HG02571 (cell line): ENCODE results near the gene NMT1.
"Not testable (repeated sequence)": the region's sequence is repeated elsewhere in the genome, so short reads cannot be mapped to it uniquely, and the experiment has no call there.

Experiments used
- ATAC-seq: cut with Tn5 transposase; IDR thresholded peaks from one replicate; pipeline ENCODE4 v1.9.1; 2021; ENCODE audit warnings: mild to moderate bottlenecking, moderate library complexity; ENCODE audit not compliant: unreplicated experiment

Gene NMT1

DNA sequence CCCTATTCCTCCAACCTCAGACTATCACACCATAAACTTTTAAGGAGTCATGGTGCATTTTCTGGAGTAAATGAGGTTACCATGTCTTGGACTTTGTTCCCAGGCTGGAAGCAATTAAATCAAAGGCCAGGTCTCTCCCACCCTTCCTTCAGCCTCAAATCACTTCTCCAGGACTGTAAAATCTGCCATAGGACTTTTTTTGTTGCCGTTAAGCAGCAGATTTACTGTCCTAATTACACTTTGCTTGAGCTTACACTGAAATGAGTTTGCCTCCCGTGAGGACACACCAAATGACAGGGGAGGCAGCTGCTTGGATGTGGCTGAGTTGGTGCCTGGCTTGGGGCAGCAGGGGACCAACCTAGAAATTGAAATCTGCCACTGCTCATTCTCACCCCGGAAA lies 24.4 kb upstream of the NMT1 start:
- ATAC-seq, result no peak

DNA sequence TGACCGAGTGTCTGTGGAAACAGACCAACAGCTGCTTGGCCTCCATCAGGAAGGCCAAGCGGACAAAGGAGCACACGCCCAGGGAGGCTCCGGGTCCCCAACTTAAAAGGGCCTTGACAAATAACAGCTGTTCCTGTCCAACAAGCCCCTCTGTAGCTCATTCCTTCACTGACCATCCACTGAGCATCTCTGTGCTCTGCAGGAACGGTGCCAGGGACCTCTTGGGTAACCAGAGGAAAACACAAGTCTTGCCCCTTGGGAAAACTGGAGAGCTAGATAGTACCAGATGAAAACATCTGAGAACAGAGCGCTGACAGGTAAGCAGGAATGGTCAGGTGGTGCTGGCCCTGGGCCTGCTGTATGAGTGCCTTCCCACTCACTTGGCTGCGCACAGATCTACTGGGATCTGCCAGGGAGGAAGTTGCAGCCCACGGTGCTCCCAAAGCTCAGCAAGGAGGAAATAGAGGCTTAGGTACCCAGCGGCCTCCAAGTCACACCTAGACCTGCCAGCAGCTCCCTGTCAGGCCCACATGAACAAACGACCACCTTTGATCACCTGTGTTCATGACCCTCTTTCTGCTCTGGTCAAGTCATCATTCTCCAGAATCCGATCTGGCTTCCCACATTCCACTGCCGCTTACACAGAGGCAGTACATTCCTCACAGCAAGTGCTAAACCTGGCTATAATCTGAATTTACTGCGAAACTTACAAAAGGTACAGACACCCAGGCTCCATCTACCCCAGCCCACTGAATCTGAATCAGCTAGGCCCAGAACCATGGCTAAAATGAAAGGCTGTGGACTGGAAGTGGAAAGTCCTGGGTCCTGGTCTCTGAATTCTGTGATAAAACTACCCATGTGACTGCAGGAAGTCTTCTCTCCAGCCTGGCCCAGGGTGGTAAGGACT lies 22.1 kb upstream of the NMT1 start:
- ATAC-seq, result no peak

DNA sequence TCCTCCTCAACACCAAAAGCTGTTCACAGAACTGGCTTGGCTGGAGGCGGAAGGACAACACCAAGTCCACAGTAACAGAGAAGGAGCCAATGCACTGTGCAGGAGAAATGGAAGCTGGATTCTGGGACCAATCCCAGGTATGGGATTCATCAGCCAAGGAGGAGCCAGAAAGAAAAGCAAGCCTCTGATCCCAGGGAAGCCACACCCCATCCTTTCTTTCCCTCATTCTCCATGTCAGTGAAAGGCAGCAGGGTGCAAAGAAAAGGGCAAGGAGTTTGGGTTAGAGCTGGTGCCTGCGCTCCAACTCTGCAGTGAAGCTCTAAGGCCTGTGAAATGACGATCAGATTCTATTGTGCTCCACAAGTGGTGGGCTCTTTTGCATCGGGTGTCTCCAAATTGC lies 20.7 kb upstream of the NMT1 start:
- no peak for ATAC-seq

DNA sequence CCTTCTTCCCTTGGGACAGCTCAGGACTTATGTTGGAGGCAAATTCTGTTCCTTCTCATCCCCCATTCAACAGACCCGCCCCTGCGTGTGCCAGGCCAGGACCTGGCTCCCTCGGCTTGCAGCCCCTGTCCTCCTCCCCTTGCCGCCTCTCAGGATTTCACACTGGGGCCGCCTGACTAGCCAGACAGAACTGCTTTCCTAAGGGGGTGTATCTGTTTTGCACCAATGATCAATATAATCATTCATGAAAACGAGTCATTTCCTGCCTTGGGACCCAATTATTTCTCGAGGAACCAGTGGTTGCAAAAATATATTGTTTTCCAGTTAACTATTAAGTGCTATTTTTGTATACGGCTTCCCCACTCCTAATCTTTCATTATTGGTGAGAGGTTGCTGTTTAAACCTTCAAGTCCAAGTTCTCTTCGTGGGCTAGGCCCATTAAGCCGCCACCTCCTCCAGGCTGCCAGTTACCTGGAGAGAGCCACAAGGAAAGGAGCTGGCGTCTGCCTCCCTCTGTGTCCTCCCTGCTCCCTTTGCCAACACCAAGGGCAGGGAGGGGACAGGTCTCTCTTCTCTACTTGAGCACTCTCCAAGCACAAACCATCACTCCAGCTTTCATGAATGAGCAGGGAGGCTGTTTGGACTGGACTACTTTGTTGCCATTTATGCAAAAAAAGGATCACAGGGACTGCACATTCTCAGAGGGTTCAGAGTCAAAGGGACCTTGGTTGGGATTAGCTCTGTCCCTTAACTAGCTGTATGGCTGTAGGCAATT lies 18.6 kb upstream of the NMT1 start:
- ATAC-seq, result no peak

DNA sequence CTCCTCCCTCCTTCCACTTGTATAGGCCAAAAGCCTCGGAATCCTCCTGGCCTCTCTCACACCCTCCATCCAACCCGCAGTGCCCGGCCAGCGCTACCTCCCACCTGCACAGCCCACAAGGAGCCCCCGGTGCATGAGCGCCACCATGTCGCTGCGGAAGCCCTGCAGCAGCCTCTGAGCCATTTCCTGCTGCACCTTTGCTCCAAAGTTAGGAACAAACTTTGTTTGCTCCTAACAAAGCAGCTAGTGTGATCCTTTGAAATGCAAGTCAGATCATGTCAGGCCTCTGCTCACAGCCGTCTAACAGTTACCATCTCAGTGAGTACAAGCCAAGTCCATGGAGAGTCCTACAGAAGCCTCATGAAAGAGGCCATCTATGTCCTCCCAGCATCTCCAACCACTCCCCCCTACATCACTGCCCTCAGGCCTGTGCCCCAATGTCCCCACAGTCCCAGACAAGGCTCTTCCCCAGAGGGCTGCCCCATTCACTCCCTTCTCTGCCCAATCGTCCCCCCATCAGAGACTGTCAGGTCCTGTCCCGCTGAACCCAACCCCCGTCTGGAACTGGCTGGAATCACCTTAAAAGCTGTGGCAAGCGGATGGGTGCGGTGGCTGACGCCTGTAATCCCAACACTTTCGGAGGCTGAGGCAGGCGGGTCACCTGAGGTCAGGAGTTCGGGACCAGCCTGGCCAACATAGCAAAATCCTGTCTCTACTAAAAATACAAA lies 17.1 kb upstream of the NMT1 start:
- no peak for ATAC-seq

DNA sequence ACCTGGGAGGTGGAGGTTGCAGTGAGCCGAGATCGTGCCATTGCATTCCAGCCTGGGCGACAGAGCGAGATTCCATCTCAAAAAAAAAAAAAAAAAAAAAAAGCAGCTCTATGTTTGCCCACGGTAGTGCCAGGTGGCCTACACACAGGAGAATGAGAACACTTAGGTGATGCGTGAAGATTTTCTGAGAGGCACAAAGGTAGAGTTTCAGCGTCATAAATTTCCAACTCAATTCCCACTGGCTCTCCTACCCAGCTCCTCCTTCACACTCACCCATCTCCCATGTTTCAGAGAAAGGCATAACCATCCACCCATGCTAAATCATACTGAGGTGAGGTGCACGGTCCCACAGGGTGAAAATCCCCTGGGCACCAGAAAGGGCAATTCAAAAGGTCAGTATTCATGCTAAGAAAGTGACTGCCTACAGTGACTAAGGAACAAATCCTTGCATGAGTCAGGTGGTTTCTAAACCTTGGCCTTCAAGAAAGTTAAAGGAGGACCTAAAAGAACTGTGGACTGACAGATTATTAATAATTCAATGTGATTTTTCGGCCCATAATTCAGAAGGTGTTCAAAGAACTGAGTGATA lies 14.5 kb upstream of the NMT1 start:
- no peak for ATAC-seq

DNA sequence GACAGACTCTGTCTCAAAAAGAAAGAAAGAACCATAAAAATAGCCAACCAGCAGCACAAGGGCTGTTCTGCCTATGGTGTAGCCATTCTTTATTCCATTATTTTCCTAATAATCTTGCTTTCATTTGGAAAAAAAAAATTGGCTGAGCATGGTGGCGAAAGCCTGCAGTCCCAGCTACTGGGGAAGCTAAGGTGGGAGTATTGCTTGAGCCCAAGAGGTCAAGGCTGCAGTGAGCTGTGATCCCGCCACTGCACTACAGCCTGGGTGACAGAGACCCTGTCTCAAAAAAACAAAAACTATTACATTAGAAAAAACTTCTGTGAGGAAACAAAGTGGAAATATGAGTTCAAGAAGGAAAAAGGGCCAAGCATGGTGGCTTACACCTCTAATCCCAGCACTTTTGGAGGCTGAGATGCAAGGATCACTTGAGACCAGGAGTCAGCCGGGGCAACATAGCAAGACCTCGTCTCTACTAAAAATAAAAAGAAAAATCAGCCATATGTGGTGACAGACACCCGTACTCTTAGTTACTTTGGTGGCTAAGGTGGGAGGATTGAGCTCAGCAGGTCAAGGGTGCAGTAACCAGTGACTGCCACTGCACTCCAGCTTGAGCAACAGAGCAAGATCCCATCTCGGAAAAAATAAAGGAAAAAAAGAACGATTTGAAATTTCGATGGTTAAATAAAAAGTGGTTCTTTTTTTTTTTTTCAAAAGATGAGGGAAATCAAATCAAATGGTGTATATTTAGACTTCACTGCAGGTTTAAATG lies 12.1 kb upstream of the NMT1 start:
- no peak for ATAC-seq

DNA sequence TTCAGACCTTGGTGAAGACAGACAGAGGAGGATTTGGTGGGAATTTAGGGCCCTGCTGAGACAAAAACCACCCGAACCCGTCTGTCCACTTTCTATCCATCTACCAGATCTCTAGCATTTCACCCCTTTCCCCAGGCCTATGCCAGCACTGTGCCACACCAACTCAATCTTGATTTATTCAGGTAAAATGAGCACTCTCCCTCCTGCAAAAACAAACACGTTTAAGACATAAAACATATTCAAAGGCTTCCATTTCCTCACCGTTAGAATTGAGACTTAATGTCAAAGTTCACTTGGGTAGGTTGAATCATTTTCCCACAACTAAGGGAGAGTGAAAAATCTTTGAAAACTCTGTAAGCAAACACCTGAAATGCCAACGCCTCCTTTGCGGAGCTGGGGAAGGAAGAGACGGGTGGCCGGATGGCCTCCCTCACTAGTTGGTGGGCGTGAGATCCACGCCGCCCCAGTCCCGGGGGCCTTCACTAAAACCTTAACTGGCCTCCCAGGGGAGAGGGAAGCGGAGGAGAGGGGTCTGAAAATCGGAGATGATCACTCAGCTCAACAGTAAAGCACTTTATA lies 10.5 kb upstream of the NMT1 start:
- peak; percentile 10 for ATAC-seq

DNA sequence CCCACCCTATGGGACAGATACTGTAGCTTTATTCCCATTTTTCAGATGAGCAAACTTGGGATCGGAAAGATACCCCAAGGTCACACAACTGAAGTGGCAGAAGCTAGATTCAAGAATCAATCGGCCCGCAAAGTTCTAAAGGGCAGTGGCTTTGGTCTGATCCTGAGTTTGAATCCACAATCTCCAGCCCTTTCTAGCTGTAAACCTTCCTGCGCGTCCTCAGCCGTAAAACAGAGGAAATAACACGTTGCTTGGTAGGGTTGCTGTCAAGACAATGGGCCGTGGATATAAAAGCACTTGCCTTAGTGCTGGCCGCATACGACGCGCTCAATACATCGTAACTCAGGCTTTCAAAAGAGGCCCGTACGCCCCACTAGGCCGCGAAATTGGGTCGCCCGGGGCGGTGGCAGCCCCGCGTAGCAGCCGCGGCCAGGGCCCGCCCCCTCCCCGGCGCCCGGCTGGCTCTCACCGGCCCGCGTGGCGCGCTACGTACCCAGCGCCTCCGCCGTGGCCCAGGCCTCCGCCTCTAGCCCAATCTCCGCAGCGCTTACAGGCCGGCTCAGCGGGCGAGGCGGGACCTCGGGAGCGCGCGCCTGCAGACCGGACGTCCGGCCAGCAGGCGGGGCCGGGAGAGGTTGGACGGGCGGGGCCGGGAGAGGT lies 9.9 kb upstream of the NMT1 start, which contains the start of gene DCAKD:
TSS of gene DCAKD (minus strand) at position 573 of the 660 bp plus-strand sequence. CDS start 16,747 bp downstream, outside the sequence.
- ATAC-seq, result peak; percentile 80

DNA sequence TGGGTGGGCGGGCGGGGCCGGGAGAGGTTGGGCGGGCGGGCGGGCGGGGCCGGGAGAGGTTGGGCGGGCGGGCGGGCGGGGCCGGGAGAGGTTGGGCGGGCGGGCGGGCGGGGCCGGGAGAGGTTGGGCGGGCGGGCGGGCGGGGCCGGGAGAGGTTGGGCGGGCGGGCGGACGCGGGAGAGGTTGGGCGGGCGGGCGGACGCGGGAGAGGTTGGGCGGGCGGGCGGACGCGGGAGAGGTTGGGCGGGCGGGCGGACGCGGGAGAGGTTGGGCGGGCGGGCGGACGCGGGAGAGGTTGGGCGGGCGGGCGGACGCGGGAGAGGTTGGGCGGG lies 9.4 kb upstream of the NMT1 start:
- ATAC-seq, result not testable (repeated sequence)

DNA sequence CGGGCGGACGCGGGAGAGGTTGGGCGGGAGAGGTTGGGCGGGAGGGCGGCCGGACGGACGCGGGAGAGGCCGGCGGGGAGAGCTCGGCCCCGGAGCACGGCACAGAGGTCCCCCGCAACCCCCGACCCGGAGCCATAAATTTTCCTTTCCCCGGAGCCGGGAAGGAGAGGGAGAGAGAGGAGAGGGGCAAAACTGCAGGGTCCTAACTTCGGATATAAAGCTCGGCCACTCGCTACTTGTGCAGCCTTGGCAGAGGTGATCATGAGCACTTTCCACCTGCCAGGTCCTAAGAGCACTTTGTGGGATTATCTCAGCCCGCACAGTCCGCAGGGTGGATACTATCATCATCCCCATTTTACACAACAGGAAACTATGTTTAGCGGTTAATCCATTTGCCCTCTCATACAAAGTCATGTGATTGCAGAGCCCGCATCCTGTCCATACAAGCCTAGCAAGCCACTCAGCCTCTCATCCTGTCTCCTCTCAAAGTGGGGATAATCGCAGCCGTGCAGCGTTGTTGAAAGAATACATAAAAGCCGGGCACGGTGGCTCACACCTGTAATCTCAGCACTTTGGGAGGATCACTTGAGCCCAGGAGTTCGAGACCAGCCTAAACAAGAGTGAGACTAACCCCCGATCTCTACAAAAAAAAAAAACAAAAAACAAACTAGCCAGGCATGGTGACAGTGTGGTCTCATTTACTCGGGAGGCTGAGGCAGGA lies 8.9 kb upstream of the NMT1 start:
- no peak for ATAC-seq

DNA sequence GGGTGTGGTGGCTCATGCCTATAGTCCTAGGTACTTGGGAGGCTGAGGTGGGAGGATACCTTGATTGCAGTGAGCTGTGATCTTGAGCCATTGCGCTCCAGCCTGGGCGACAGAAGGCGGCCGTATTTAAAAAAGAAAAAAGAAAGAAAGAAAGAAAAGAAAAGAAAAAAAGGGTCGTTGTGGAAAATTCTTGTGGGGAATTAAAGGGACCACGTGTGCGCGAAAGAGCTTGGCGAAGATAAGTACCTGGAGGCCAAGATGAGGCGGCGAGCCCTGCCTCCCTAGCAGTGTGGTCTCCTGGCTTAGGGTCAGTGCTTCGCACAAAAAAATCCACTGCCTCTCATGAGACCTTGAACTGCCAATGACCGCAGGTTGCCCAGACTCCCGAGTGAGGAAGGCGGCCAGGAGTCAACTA lies 728 bp upstream of the NMT1 start:
- ATAC-seq, result no peak

DNA sequence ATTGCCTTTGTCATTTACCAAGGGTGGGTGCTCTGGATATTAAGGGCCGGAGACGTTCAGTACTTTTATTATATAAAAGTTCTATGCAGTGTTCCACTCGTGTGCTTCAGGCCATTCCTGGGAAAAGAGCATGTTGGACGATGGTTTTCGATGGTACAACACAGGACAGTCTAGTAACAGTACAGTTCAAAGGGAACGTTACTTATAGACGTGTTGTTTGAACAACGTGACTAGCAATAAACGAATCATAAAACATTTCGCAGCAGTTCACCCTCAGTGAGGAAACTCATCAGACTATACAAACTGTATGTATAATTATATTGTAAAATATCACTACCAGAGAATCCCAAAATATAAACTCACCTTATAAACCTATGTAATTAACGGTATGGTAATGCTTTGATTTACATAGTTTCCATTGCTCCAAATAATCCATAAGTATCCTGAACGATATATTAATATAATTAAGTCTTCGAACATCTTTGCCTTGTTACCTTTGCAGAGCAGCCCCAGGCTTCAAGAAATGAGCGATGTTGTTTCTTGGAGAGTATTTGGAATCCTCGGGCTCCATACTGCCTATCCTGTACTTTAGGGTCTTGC lies 589 bp downstream of the NMT1 start:
- ATAC-seq, result no peak

DNA sequence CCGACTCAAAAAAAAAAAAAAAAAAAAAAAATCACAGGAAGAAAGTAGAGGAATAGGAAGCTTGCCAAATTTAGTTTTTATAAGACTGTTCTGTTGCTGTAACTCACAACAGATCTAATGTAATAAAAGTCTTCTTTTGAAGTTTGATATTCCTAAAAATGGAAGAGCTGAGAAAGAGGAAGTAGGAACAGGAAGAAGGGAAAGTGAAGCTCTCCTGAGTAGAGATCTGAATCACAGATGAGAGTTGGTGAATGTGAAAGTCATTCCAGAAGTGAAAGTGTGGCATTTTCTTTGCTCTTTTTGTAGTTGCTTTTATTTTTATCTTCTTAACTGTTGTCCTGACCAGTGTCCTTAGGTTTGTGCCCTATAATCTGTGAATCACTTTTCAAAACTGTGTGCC lies 2.1 kb downstream of the NMT1 start:
- no peak for ATAC-seq

DNA sequence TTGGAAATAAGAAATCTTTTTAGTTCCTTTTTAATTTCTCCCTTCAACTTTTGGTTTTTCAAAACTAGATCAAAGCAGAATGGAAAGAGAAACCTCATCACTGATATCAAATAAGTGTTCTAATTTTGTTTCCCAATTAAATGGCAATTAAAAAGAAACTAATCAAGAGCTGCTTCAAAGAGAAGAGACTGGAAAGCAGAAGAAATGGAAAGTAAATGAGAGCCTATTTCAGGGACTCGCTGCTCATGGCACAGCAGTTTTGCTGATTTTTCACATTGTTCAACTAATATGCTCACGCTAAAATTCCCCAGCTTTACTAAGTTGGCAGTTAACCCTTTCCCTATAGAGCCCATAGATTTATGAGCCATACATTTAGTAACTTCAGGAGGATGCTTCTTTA lies 6.5 kb downstream of the NMT1 start:
- ATAC-seq, result no peak

DNA sequence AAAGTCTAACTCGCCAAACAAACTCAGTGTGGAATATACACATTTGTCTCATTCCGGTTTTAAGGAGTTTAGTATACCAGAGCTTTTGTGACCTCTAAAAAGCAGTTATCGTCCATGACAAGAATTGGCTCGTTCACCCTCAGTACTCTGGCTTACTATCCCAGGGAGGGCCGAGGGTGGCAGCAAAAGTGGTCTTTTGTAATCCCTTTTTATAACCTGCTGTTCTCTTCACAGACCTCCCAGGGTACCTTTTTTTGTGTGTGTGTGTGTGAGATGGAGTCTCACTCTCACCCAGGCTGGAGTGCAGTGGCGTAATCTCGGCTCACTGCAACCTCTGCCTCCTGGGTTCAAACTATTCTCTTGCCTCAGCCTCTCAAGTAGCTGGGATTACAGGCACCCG lies 8.9 kb downstream of the NMT1 start:
- no peak for ATAC-seq

DNA sequence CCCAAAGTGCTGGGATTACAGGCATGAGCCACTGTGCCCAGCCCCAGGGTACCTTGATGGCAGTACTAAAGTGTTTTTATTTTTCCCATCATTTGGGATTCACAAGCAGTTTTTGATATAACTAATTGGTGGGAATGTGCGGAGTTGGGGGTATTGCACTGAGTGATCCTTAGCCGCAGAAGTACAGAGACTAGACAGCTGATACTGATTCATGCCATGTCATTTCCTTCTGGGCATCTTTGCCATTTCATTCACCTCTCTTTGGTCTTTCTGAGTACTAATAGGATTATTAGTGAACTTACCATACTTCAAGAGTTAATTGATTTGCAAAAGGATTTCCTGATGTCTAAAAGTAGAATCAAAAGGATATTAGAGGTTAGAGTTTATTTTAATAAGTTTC lies 9.7 kb downstream of the NMT1 start:
- no peak for ATAC-seq

DNA sequence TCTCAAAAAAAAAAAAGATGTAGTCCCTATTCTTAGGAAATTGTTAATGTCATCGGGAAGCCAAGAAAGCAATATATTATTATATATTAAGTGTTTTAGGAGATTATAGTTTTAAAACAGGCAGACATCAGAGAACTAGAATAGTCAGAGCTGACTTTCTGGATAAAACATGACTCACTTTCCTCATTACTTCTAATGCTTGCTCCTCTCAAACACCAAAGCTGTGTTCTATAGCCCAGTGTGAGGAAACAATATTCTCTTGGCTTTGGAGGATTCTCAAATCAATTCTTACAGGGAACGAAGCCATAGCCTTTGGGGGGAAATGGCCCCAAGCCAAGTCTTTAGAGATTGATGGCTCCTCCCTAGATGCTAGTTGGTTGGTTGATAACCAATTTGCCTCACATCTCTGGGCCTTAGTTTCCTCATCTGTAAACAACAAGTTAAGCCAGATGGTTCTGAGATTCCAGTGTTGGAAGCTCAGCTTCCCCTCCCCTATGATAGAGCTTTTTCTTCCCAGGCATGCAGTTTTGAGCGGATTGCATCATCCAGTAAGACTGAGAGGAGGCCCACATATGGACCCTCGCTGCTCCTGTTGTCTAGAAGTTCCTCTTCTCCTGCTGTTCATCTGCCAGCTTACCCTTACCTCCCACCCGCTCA lies 12.4 kb downstream of the NMT1 start:
- no peak for ATAC-seq
